Stimulated activated CD8-positive, alpha-beta memory T cell treated with anti-CD3 and anti-CD28 coated beads, Interleukin-15, amount 100 ng/mL, for 24 hours (primary cell): ENCODE results near the gene KAT5.
"Not testable (repeated sequence)": the region's sequence is repeated elsewhere in the genome, so short reads cannot be mapped to it uniquely, and the experiment has no call there.

Experiments used
- DNase-seq: peaks from one replicate; pipeline ENCODE4 v3.0.0-alpha.2; 2020; ENCODE audit warnings: low read depth

Gene KAT5

GRCh38 chr11:65744026-65744698 lies 32.1 kb downstream of the KAT5 start:
- no peak for DNase-seq

GRCh38 chr11:65744699-65745042 lies 32.6 kb downstream of the KAT5 start:
- no peak for DNase-seq

GRCh38 chr11:65745049-65745448 lies 33.0 kb downstream of the KAT5 start:
- no peak for DNase-seq

- not testable (repeated sequence) for DNase-seq
These were observed 50.1 kb downstream of the KAT5 start for GRCh38 chr11:65762169-65762568.

- not testable (repeated sequence) for DNase-seq
These were observed 50.8 kb downstream of the KAT5 start for GRCh38 chr11:65762816-65763215.

GRCh38 chr11:65764434-65764833 lies 52.4 kb downstream of the KAT5 start:
- DNase-seq = no peak

- DNase-seq = no peak
These were observed 54.5 kb downstream of the KAT5 start for GRCh38 chr11:65766535-65766934.

GRCh38 chr11:65767406-65767805 lies 55.4 kb downstream of the KAT5 start:
- no peak for DNase-seq

- not testable (repeated sequence) for DNase-seq
These were observed 55.8 kb downstream of the KAT5 start for GRCh38 chr11:65767806-65768205.
